AG04450 (cell line): ENCODE data around the gene ADH7. TPM values are rescaled to one million over a fixed set of nuclear protein-coding genes. Genes with fewer than 3 reads are reported as not detected.

ENCODE experiments used
- CTCF ChIA-PET: fragments of 300-600, 350-600 bp; formaldehyde crosslinking; extraction: SDS; loops from one replicate; lab custom pipeline; 2022; ENCODE audit warnings: antibody characterized with exemption, inconsistent platforms; lab: Charles Lee
- POLR2A ChIA-PET: fragments of 350-600 bp; formaldehyde crosslinking; extraction: SDS; loops from one replicate; lab custom pipeline; 2021; ENCODE audit warnings: antibody characterized with exemption, inconsistent platforms; lab: Yijun Ruan, JAX
- DNase-seq: peaks from one replicate; pipeline ENCODE4 v3.0.0-alpha.2; 2011; ENCODE audit warnings: low read depth, low spot score
- H3K27ac ChIP-seq: one replicate; pipeline ENCODE4 v1.5.1; 2012; ENCODE audit warnings: low read depth, low read length, control low read depth
- H3K27me3 ChIP-seq: one replicate; pipeline ENCODE4 v1.6.0; 2012; ENCODE audit warnings: low read length; ENCODE audit not compliant: control insufficient read depth, insufficient read depth
- H3K4me3 ChIP-seq: 2 replicates; pipeline ENCODE4 v1.5.1; 2011; ENCODE audit warnings: mild to moderate bottlenecking, low read depth, low read length, control low read depth
- H3K9me3 ChIP-seq: 2 replicates; pipeline ENCODE4 v1.5.1; 2012; ENCODE audit warnings: low read length; ENCODE audit not compliant: control insufficient read depth, insufficient read depth
- CTCF ChIP-seq: IDR thresholded peaks from 2 replicates; pipeline ENCODE4 v1.5.1; 2011; ENCODE audit warnings: low read depth, low read length, control low read depth, inconsistent platforms
- polyA plus RNA-seq: library from polyadenylated mRNA; depleted of rRNA; stranded (reverse); fragments of >200 nt; gene quantifications from 2 replicates; pipeline ENCODE4 v1.2.3, GENCODE V29; 2011

Gene ADH7
- polyA plus RNA-seq, 1 experiment: not detected

GRCh38 chr4:99468889-99469288, 33.7 kb upstream of the ADH7 start:
- no peak for TF ChIP-seq CTCF
- Histone ChIP-seq H3K9me3 (no peaks in the 10 kb centered on the region), H3K27ac (no peak overlapping the region), H3K4me3 (no peak overlapping the region), H3K27me3 (no peaks in the 10 kb centered on the region)
- POLR2A ChIA-PET: no interaction called here
- CTCF ChIA-PET: no interaction called here
- no peak for DNase-seq

- Histone ChIP-seq H3K9me3 (no peaks in the 10 kb centered on the region), H3K27ac (no peak overlapping the region), H3K27me3 (no peaks in the 10 kb centered on the region), H3K4me3 (no peak overlapping the region)
- ChIA-PET CTCF (no interaction called here), POLR2A (no interaction called here)
- DNase-seq: no peak
- TF ChIP-seq CTCF: no peak
Observed at GRCh38 chr4:99467887-99468286, 32.7 kb upstream of the ADH7 start.

- CTCF ChIA-PET: interaction anchor here (0.6 to 5.6 kb wide), 44 partner anchors 10 to 1351 kb away, joined by 3 to 54 read pairs (median 4); partner anchors contain the start of genes C4orf17, METAP1 and STPG2
- TF ChIP-seq CTCF: no peak
- no peak overlapping the region for H3K27ac ChIP-seq
- H3K27me3 ChIP-seq: peaks cover 2% of the 10 kb centered on the region
- H3K4me3 ChIP-seq: no peak overlapping the region
- POLR2A ChIA-PET: no interaction called here
- DNase-seq: no peak
- H3K9me3 ChIP-seq: no peaks in the 10 kb centered on the region
Observed at GRCh38 chr4:99463566-99463965, 28.4 kb upstream of the ADH7 start.

- no peak overlapping the region for H3K4me3 ChIP-seq
- H3K27ac ChIP-seq: no peak overlapping the region
- POLR2A ChIA-PET: no interaction called here
- CTCF ChIA-PET: interaction anchor here (0.6 to 5.6 kb wide), 52 partner anchors 10 to 1351 kb away, joined by 3 to 54 read pairs (median 4); partner anchors contain the start of genes C4orf17, METAP1 and STPG2
- DNase-seq: peak; percentile 39
- H3K9me3 ChIP-seq: no peaks in the 10 kb centered on the region
- peaks cover 2% of the 10 kb centered on the region for H3K27me3 ChIP-seq
- TF ChIP-seq CTCF: peak; percentile 88
Observed at GRCh38 chr4:99462875-99463464, 27.8 kb upstream of the ADH7 start.

GRCh38 chr4:99461623-99462401, 26.7 kb upstream of the ADH7 start:
- no peak for DNase-seq
- TF ChIP-seq CTCF: no peak
- Histone ChIP-seq H3K27ac (no peak overlapping the region), H3K4me3 (no peak overlapping the region), H3K9me3 (no peaks in the 10 kb centered on the region), H3K27me3 (peaks cover 2% of the 10 kb centered on the region)
- POLR2A ChIA-PET: no interaction called here
- CTCF ChIA-PET: interaction anchor here (0.6 to 5.6 kb wide), 31 partner anchors 9 to 994 kb away, joined by 3 to 54 read pairs (median 4); partner anchors contain the start of genes C4orf17 and METAP1
